MM.1S (cell line): ENCODE results near the gene ERICH4.

Experiments
- EZH2 ChIP-seq: fragments of 300-600 bp; sonication (generic); optimal IDR thresholded peaks from 2 replicates; pipeline ENCODE3; 2017; ENCODE audit warnings: low read depth, mild to moderate bottlenecking, antibody characterized with exemption, low read length, mixed read lengths
- TF ChIP-seq, protein P1 (sequence below): fragments of 300-600 bp; sonication (generic); IDR thresholded peaks from 2 replicates; pipeline ENCODE4 v1.5.1; 2016; ENCODE audit warnings: antibody characterized with exemption, low read length, mixed read lengths

DNA sequence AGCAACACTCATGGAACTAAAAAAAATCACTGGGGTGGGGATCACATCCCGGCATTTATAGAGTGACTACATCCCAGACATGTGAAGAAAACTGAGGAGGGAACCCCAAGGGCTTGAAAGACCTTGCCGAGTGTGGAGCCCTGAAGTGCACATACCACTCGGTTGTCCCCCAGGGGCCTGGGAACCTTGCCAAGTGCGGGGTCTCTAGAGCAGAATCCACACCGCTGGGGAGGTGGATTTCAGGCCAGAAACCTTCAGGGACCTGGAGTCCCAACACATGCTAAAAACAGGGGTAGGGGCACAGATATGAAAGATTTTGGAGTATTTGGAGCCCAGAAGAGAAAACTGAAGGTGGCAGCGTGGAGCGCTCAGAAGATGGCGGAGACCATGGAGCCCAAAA is 35.2 kb downstream of the ERICH4 start:
- TF ChIP-seq, protein P1, sequence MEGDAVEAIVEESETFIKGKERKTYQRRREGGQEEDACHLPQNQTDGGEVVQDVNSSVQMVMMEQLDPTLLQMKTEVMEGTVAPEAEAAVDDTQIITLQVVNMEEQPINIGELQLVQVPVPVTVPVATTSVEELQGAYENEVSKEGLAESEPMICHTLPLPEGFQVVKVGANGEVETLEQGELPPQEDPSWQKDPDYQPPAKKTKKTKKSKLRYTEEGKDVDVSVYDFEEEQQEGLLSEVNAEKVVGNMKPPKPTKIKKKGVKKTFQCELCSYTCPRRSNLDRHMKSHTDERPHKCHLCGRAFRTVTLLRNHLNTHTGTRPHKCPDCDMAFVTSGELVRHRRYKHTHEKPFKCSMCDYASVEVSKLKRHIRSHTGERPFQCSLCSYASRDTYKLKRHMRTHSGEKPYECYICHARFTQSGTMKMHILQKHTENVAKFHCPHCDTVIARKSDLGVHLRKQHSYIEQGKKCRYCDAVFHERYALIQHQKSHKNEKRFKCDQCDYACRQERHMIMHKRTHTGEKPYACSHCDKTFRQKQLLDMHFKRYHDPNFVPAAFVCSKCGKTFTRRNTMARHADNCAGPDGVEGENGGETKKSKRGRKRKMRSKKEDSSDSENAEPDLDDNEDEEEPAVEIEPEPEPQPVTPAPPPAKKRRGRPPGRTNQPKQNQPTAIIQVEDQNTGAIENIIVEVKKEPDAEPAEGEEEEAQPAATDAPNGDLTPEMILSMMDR, result no peak
- no peak for TF ChIP-seq EZH2
